Right renal pelvis (tissue), 4 donors: ENCODE measurements around the gene MMEL1. TPM values are rescaled to one million over a fixed set of nuclear protein-coding genes. Genes with fewer than 3 reads are reported as not detected.

Experiments
- DNase-seq, 4 donors: peaks; one replicate each; pipeline ENCODE4 v3.0.0-alpha.2; 2013; ENCODE audit warnings: low read depth in 4 of 4, low spot score in 3 of 4, missing footprints in 1 of 4
- polyA plus RNA-seq, 4 donors: library from polyadenylated mRNA; unstranded; fragments of 120-200 nt; gene quantifications; one replicate each; pipeline ENCODE4 v1.2.1, GENCODE V29; 2013; ENCODE audit not compliant: insufficient read length in 4 of 4

MMEL1 gene
- polyA plus RNA-seq, 4 donors: 1.9 to 4.0 (median 3.2) TPM

DNA sequence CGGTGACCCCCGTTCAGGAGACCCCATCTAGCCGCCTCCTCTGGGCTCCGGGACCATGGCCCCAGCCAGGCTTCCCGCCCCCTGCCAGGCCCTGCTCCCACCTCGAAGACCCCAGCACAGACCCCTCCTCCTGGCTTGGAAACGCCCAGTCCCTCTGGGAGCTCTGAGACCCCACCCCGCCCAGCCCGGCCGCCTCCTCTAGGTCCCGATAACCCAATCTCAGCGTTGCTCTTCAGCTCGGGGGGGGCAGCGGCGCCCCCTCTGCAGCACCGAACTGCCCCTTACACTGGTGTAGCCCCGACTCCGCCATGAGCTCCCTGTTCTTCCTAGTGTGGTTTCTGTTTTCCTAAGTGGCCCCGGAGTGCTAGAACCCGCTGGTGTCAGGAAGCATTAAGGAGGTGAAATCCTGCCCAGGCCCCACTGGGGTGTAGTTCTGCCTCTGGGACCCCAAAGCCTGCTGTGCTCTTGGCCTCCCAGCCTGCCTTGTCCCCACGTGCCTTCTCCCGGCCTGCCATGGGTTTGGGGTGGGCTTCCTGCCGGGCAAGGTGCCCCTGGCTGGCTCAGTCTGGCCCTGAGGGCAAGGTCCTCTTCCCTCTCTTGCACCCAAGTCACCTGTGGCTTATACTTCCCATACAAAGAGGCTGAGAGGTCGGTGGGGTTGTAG lies 10.7 kb upstream of the MMEL1 start:
- DNase-seq: no peak

DNA sequence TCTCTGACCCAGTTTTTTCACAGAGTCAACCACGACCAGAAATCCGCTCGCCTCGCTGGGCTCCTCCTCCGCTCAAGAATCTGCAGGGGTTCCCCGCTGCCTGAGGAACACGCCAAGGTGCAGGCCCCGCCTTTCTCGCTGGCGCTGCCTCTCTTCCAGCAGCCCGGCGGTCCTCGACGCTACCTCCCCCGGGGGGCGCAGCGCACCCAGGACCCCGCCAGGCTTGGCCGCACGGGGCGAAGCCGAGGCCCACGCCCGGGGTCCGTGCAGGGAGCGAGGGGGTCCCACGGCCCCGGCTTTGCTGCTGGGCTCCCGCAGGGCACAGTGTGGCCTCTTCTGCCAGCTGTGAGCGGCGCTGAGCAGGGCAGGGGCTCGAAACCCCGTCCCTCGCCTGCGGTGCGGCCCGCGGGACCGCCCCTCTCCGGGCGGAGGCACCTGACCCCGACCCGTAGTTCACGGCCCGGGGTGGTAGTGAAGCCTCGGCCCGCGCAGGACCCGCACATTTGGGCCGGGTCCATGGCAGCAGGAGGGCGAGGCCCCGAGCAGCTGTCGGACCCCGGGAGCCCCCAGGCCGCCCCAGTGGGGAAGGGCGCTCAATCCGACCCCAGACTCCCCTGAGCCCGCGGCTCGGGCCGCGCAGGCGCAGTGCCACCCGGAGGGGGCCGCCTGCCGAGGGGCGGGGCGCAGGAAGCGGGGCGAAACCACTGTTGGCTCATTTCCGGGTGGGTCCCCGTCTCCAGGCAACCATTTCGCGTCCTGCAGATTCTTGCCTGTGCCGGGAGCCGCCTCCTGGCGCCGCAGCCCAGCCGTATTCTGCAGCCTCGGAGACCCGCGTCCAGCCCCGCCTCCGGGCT lies 10.0 kb upstream of the MMEL1 start:
- DNase-seq: peak; percentile 89 to 91 (median 90)

DNA sequence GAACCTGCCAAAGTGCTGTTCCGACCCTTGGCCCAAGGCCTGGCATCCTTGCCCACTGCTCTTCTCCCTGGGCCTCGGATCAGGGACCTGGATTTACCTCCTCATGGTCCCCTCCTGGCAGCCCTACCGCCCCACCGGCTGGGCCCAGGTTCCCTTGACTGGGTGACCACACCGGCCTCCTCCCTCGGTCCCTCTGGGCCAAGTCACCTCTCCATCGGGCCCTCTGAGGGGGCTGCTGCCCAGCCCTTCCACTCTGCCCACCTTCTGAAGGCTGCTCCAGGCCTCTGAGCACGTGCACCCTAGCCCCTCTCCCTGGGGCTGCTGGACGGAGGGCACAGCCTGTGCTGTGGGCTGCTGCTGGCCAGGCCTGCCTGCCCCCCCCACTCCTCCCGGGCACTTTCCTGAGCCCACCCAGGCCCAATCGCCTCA lies 9.3 kb upstream of the MMEL1 start:
- no peak for DNase-seq

DNA sequence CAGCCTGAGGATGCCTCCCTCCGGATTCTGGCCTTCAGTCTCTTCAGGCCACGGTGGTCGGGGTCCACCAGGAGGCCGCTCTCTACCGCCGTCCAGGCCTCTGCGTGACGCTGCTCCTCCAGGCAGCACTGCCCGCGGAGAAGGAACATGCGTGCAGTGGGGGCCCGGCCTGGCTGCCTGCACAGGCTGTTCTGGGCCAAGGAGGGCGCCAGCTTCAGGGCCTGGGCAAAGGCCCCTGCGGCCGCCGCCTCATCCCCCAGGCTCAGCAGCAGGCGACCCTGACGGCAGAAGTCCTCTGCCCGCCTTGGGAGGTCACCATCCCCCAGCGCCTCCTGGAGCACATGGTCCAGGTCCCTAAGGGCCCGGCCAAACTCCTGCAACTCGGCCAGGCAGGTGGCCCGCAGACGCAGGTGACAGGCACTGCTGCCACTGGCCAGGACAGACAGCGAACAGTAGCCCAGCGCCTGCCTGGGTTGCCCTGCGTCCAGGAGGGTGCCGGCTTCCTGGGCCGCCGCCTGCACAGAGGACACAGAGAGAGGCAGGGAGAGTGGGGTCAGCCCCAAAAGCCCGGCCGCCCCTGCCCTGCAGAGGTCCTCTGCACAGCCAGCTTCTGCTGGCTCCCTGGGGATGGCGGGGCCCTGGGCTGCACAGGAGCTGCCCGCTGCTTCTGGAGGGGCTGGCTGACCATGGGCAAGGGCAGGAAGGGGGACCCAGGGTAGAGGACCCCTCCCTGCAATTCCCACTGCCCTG lies 8.7 kb upstream of the MMEL1 start:
- DNase-seq: no peak

DNA sequence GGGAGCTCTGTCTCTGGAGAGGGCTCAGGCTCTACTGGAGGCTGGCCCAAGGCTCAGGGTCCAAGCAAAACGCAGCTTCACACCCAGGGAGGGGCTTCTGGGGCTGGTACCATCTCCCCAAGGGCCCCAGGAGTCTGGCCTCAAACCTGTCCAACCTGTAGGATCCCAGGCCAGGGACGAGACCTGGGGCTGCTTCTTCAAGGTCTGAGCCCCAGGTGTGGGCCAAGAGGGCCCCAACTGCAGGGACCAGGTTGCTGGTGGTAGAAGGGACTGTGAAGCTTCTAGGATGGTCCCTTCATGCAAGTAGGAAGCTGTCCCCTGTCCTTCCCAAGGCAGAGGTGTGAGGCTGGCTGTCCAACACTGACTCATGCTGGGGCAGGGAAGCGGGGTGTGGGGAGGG lies 7.8 kb upstream of the MMEL1 start:
- no peak for DNase-seq

DNA sequence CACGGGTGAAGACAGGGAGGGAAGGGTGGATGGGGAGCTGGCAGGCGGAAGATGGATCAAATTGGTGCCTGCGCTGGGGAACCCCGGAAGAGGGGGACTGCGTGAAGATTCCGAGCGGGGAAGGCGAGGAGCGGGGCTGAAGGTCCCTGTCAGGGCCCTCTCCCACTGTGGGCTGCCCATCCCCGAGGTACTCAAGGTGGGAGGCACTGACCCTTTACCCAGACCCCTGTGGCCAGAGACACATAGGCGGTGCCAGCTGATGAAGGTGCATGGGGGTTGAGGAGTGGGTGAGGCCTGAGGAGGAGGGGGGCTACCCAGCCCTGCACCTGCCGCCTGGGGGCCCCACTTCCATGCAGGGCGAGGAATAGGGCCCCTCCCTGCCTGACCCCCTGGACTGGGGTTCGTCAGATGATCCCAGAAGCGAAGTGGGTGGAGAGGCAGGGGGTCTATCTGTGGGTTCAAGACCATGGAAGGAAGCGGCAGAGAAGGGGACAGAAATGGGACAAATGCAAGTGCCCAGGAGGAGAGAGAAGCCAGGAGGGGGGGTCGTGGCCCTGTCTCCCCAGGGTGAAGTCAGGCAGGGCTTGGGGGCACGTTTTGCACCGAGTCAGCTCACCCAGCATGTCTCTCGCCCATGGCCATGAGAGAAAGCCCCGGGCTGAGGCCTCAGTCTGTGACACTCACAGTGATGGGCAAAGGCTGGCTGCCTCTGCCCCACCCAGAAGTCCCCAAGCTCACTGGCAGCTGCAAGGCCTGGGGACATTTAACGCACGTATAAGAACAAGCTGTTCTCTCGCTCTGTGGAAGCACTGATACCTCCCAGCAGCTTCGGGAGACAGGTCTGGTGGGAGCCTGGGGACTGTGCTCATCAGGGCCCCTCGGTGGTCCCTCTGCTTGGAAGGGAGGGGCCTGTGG lies 7.0 kb upstream of the MMEL1 start:
- DNase-seq: no peak

DNA sequence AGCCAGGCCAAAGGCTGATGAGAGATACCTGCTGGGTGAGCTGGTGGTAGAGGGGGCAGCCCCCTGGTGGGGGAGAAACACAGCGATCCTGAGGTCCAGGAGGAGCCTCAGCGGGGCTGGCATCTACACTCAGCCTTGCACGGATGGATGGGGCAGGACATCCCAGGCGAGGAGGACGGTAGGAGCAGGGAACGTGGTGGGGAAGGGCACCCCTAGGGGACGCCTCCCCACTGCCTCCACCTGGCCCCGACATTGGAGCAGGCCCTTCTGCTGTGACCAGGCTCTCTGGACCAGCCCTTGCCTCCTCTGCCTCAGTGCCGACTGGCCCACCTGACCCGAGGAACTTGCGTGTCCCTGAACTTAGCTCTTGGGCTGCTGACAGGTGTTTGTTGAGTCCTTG lies 6.4 kb upstream of the MMEL1 start:
- no peak for DNase-seq

DNA sequence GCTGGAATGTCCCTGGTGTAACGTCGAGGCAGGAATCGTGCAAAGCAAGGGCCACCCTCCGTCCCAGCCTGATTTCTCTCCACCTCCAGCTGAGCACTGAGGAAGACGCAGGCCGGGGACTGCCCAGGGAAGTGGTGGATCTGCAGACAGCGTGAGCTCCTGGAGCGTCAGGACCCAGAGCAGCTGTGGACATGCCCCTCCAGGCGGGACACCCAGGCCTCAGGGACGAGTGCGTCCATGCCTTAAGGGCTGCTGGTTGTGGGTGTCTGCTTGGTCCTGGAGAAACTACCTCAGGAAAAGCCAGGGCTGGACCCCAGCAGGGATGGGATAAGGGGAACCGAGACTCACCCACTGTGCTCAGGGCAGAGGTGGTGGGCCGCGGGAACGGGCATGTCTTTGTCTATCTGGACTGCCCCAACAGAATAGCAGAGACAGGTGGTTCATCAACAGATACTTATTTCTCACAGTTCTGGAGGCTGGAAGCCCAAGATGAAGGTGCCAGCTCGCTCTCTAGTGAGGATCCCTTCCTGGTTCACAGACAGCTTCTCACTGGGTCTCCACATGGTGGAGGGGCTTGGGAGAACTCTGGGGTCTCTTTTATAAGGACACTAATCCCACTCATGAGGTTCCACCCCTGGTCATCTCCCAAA lies 5.8 kb upstream of the MMEL1 start:
- no peak for DNase-seq

DNA sequence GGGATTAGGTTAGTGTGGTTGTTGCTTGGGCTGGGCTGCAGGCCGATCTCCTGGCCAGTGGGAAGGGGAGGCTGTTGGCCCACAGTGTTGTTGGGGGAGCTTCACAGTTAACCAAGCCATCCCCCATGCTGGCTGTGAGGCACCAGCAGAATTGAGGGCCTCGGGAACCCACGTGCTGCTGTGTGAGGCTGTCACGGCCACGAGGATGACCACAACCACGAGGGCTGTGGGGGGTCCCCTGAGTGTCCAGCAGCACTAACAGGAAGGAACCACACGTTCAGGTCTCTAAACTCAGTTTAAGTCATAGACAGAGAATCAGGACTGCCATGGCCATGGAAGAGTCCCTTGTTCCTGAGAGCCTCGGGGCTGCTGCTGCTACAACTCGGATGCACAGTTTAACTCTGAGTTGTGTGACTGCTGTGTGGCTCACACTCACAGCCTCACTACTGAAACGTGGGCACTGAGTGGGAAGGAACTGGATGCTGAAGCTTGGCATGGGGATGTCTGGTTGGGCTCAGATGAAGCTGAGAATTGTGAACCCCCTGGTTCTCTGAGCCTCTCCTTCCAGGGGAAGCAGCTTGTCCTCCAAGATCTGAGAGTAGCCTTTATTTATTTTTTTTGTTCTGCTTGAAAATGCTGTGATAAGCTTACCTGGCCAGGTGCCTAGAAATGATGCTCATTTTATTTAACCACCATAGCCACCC lies 4.8 kb upstream of the MMEL1 start:
- DNase-seq: no peak

DNA sequence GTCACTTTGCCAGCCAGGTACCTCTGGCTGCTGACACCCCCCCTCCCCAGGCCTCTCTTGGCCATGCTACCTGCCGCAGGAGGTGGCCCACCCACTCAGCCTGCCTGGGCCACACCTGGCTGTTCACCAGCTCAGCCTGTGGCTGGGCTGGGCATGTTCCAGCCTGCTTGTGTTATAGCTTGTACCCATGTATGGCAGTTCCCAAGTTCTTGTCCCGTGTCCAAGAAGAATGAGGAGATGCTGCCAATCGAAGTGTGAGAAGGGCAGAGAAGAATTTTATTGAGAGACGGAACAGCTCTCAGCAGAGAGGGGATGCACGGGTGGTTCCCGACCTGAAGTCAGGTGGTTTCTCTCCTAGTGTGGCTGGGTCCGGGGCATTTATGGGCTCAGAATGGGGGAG lies 3.9 kb upstream of the MMEL1 start:
- no peak for DNase-seq

DNA sequence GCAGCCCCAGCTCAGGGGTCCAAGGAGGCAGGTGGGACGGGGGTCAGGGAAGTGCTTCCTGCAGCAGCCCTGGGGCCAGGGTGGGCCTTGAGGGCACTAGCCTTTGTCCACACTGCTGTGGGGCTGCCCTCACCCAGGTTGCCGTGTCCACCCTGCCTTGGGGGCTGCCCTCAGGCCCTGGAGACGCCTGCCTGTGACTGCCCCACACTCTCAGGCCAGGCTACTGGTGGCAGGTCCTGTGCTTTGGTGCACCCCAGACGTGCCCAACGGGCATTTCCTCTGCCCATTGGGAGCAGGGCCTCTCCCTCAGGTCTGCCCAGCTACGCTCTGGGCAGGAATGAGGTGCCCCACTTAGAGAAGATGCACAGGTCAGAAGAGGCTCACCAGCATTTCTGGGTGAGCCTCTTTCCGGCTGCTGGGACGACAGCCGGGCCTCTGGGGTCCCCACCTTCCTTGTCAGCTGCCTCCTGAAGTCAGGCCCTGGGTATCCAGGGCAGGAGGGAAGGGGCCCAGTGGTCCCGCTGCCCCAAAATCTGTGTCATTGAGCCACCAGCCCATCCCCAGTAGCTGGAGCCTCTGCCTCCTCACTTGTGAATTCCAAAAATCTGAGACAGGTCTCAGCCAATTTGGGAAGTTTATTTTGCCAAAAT lies 2.7 kb upstream of the MMEL1 start:
- DNase-seq: no peak

DNA sequence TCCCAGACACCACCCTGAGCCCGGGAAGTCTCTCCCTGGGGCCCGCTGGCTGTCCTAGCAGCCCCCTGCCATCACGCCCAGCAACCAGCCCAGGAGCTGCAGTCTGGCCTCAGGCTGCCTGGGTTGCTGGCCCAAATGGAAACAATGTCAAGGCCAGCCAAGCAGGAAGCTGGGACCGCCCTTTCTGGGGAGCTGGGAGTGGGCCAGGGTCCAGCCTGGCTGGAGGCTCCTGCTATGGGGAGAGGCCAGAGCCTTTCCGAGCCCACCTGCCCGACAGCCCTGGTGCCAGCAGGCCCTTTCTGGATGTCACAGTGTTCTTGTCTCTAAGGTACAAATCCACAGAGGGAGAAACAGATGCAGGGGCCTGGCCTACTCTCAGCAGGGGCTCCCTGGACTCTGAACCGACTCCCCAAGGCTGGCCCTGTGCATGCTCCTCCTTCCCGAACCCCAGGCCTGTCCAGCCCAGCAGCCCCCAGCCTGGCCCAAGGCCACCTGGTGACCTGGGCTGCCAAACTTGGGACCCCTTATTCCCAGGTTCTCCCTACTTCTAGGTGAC lies 1.2 kb upstream of the MMEL1 start:
- no peak for DNase-seq

DNA sequence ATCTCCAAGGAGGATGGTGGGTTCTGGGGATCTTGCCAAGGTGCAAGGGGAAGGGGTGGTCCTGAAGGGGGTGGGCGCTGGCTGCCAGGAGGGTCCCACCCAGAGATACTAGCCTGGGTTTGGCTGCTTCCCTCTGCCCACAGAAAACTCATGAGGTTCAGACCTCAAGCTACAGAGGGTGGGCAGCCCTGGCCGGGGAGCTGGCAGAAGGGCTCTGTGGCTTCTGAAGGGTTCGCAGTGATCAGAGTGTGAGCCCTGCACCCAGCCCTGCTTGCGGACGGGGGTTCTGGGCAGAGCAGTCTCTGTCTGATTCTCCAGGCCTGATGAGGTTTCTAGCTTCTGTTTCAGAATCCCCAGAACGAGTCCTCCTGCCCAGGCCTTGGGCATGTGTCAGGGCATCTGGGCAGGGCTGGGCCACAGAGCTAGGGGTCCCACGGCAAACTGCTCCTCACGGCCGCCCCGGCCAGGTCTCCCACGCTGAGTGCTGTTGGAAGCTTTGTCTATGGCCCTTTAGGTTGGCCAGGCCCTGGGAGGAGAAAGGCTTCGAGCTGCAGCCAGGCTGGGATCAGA lies 635 bp upstream of the MMEL1 start:
- no peak for DNase-seq

DNA sequence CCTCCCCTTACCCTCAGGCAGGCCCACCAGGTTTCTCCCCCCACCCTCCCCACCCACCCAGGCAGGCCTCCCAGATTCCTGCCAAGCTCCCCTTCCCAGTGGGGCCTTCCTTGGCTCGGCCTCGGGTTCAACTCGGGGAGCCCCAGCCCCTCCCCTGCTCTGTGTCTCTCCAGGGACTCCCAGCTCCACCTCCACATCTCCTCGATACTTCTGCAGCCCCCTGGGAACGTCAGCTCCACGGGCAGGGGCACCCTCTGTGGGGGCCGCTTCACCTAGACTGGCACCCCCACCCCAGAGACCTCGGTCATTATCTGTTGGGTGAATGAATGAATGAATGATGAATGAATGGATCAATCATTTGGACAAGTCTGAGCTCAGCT lies 775 bp downstream of the MMEL1 start:
- no peak for DNase-seq

DNA sequence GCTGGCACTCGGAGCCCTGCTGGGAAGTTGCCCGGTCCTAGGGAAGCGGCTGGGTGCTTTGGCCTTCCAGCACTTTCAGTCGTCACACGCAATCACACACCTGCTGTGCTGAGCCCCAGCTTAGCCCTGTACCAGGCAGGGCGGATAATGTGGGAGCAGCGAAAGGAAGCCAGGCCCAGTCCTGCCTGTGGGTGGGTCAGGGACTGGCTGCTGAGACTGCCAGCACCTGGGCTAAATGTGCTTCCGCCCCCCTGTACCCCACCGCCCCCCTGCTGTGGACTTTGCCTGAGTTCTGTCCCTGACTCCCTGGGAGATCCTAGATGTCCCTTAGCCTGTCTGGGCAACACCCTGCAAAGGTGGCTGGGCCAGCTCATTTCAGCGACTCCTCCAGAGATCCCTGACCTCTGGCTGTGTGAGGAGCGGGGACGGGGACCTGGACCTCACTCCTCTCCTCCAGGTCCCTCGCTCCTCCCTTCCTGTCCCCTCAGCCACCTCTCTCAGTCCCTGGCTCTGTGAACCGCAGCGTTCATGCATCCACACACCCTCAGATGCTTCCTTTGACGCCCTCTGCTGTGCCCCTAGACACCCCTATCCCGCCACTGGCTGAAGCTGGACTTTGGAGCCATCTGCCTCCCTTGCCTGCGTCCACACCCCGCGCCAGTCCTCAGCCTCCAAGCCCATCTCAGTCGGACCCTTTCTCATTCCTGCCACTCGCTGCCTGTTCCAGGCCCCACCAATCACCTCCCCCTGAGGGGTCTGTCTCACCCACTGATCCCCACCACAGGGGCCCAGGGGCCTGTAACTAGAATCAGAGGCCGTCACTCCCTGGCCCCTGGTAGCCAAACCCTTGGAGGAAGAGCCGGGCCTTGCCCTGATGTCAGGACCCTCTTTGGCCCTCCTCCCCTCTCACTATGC lies 1.4 kb downstream of the MMEL1 start:
- no peak for DNase-seq

DNA sequence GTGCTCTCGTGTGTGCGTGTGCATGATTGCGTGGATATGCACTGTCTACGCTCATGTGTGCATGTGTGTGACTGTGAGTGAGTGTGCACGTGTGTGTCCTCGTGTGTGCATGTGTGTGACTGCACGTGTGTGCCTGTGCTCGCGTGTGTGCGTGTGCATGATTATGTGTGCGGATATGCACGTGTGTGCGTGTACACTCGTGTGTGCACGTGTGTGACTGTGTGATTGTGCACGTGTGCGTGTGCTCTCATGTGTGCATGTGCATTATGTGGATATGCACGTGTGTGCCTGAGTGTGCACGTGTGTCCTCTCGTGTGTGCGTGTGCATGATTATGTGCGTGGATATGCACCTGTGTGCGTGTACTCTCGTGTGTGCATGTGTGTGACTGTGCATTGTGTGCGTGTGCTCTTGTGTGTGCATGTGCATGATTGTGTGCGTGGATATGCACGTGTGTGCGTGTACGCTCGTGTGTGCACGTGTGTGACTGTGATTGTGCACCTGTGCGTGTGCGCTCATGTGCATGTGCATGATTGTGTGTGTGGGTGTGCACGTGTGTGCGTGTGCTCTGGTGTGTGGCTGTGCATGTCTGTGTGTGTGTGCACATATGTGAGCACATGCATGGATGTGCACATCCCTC lies 2.2 kb downstream of the MMEL1 start:
- DNase-seq: no peak
